H9 (cell line): ENCODE measurements around the gene AGXT. TPM values are rescaled to one million over a fixed set of nuclear protein-coding genes. Genes with fewer than 3 reads are reported as not detected.

ENCODE experiments used
- DNase-seq: peaks from one replicate; pipeline ENCODE4 v3.0.0-alpha.2; 2017
- H2AFZ ChIP-seq: one replicate; pipeline ENCODE4 v1.6.1; 2013; ENCODE audit warnings: mild to moderate bottlenecking, low read length, control low read depth, moderate library complexity
- H2AK5ac ChIP-seq: 2 replicates; pipeline ENCODE4 v1.6.1; 2013; ENCODE audit warnings: low read length, control low read depth, mixed read lengths; ENCODE audit not compliant: insufficient read length
- H2BK120ac ChIP-seq: one replicate; pipeline ENCODE4 v1.6.1; 2013; ENCODE audit warnings: low read depth, mild to moderate bottlenecking, low read length, control low read depth, inconsistent platforms; ENCODE audit not compliant: poor library complexity, severe bottlenecking
- H2BK12ac ChIP-seq: 2 replicates; pipeline ENCODE4 v1.6.1; 2013; ENCODE audit warnings: low read length, control low read depth, mixed read lengths, low read depth; ENCODE audit not compliant: insufficient read length
- H2BK15ac ChIP-seq: 2 replicates; pipeline ENCODE4 v1.6.1; 2013; ENCODE audit warnings: low read depth, low read length, control low read depth
- H2BK20ac ChIP-seq: one replicate; pipeline ENCODE4 v1.6.1; 2013; ENCODE audit warnings: low read depth, mild to moderate bottlenecking, low read length, control low read depth, inconsistent platforms; ENCODE audit not compliant: poor library complexity, severe bottlenecking
- H2BK5ac ChIP-seq: 2 replicates; pipeline ENCODE4 v1.6.1; 2013; ENCODE audit warnings: low read length, control low read depth, mixed read lengths; ENCODE audit not compliant: insufficient read length
- H3K14ac ChIP-seq: 2 replicates; pipeline ENCODE4 v1.6.1; 2013; ENCODE audit warnings: low read length, control low read depth; ENCODE audit not compliant: insufficient read depth
- H3K18ac ChIP-seq: 2 replicates; pipeline ENCODE4 v1.6.1; 2013; ENCODE audit warnings: low read depth, mild to moderate bottlenecking, mixed read lengths, low read length, control low read depth; ENCODE audit not compliant: insufficient read length
- H3K23ac ChIP-seq: 2 replicates; pipeline ENCODE4 v1.6.1; 2013; ENCODE audit warnings: low read length, control low read depth, mixed read lengths, low read depth; ENCODE audit not compliant: insufficient read length
- H3K23me2 ChIP-seq: 2 replicates; pipeline ENCODE4 v1.6.1; 2013; ENCODE audit warnings: low read depth, mild to moderate bottlenecking, mixed read lengths, low read length, control low read depth; ENCODE audit not compliant: insufficient read length, poor library complexity, severe bottlenecking
- H3K27ac ChIP-seq: 2 replicates; pipeline ENCODE4 v1.5.1; 2013; ENCODE audit warnings: low read length, control low read depth, mixed read lengths, low read depth; ENCODE audit not compliant: insufficient read length
- H3K27me3 ChIP-seq: 2 replicates; pipeline ENCODE4 v1.6.1; 2013; ENCODE audit warnings: low read length, control low read depth, inconsistent platforms; ENCODE audit not compliant: insufficient read depth
- H3K4ac ChIP-seq: 2 replicates; pipeline ENCODE4 v1.6.1; 2013; ENCODE audit warnings: low read depth, mild to moderate bottlenecking, control low read depth, inconsistent platforms, low read length, moderate library complexity
- H3K4me1 ChIP-seq: 2 replicates; pipeline ENCODE4 v1.6.1; 2013; ENCODE audit warnings: low read length, control low read depth, inconsistent platforms; ENCODE audit not compliant: insufficient read depth
- H3K4me2 ChIP-seq: 2 replicates; pipeline ENCODE4 v1.6.1; 2013; ENCODE audit warnings: low read length, control low read depth, mixed read lengths; ENCODE audit not compliant: insufficient read length, insufficient read depth
- H3K56ac ChIP-seq: 2 replicates; pipeline ENCODE4 v1.6.1; 2013; ENCODE audit warnings: low read depth, mild to moderate bottlenecking, mixed read lengths, low read length, control low read depth; ENCODE audit not compliant: insufficient read length
- H3K79me1 ChIP-seq: 2 replicates; pipeline ENCODE4 v1.6.1; 2013; ENCODE audit warnings: low read depth, mild to moderate bottlenecking, moderate library complexity, low read length, control low read depth, inconsistent platforms; ENCODE audit not compliant: insufficient read depth, poor library complexity, severe bottlenecking
- H3K79me2 ChIP-seq: 2 replicates; pipeline ENCODE4 v1.6.1; 2013; ENCODE audit warnings: low read length, control low read depth, inconsistent platforms; ENCODE audit not compliant: insufficient read depth
- H3K9ac ChIP-seq: 2 replicates; pipeline ENCODE4 v1.6.1; 2013; ENCODE audit warnings: low read length, control low read depth, mixed read lengths; ENCODE audit not compliant: insufficient read length; ENCODE audit errors: extremely low read depth
- H3K9me3 ChIP-seq: one replicate; pipeline ENCODE4 v1.6.1; 2013; ENCODE audit warnings: low read depth, low read length, inconsistent platforms; ENCODE audit not compliant: control insufficient read depth
- H3T11ph ChIP-seq: one replicate; pipeline ENCODE4 v1.6.1; 2013; ENCODE audit warnings: mild to moderate bottlenecking, low read length, control low read depth, inconsistent platforms
- H4K20me1 ChIP-seq: one replicate; pipeline ENCODE4 v1.6.1; 2013; ENCODE audit not compliant: control insufficient read depth, insufficient read length, insufficient read depth
- H4K5ac ChIP-seq: 2 replicates; pipeline ENCODE4 v1.6.1; 2013; ENCODE audit warnings: low read depth, mild to moderate bottlenecking, mixed read lengths, low read length, control low read depth; ENCODE audit not compliant: insufficient read length
- H4K8ac ChIP-seq: replicated peaks from 2 replicates; pipeline ENCODE4 v1.6.1; 2013; ENCODE audit warnings: low read length, control low read depth, mixed read lengths, low read depth; ENCODE audit not compliant: insufficient read length
- H4K91ac ChIP-seq: 2 replicates; pipeline ENCODE4 v1.6.1; 2013; ENCODE audit warnings: low read depth, mild to moderate bottlenecking, moderate library complexity, mixed read lengths, low read length, control low read depth; ENCODE audit not compliant: insufficient read length
- H3K27ac Mint-ChIP-seq, 3 experiments: 2 replicates in 2 of 3; 3 replicates in 1 of 3; pipeline ENCODE4 v1.8.0; 2020 to 2021; ENCODE audit warnings: mixed read lengths in 3 of 3, mild to moderate bottlenecking in 1 of 3, moderate library complexity in 1 of 3
- H3K27me3 Mint-ChIP-seq: 2 replicates; pipeline ENCODE4 v1.8.0; 2021; ENCODE audit warnings: low read depth, mild to moderate bottlenecking, moderate library complexity, mixed read lengths
- H3K36me3 Mint-ChIP-seq, 3 experiments: 2 replicates in 2 of 3; 3 replicates in 1 of 3; pipeline ENCODE4 v1.8.0; 2020 to 2021; ENCODE audit warnings: low read depth in 3 of 3, mixed read lengths in 3 of 3; ENCODE audit not compliant: insufficient read depth in 1 of 3
- H3K4me1 Mint-ChIP-seq, 2 experiments: 2 replicates each; pipeline ENCODE4 v1.8.0; 2020; ENCODE audit warnings: mixed read lengths in 2 of 2
- H3K4me3 Mint-ChIP-seq, 2 experiments: 2 replicates in 1 of 2; 3 replicates in 1 of 2; pipeline ENCODE4 v1.8.0; 2020 to 2021; ENCODE audit warnings: mild to moderate bottlenecking in 2 of 2, mixed read lengths in 2 of 2, moderate library complexity in 1 of 2
- H3K9me3 Mint-ChIP-seq, 2 experiments: 2 replicates in 1 of 2; 3 replicates in 1 of 2; pipeline ENCODE4 v1.8.0; 2020; ENCODE audit warnings: mild to moderate bottlenecking in 2 of 2, mixed read lengths in 2 of 2, moderate library complexity in 1 of 2
- CTCF ChIP-seq: fragments of 200-600 bp; sonication (generic); conservative IDR thresholded peaks from 3 replicates; pipeline ENCODE4 v1.8.0; 2021; ENCODE audit warnings: antibody characterized with exemption, mild to moderate bottlenecking
- WGBS: extraction: QIAGEN DNeasy Blood & Tissue Kit; methylation state at CpG from one replicate; pipeline ENCODE4 v1.1.7; 2013; ENCODE audit warnings: missing lambda C conversion rate, low lambda C conversion rate, mixed read lengths; ENCODE audit not compliant: insufficient read length; ENCODE audit errors: extremely low coverage; 5-methylcytosine and 5-hydroxymethylcytosine counted together
- total RNA-seq: library from RNA; stranded (reverse); gene quantifications from 2 replicates; pipeline ENCODE4 v1.2.1, GENCODE V29; 2021

AGXT gene
- total RNA-seq, 1 experiment from 2014 or later = not detected

GRCh38 chr2:240914645-240915525 is 46.3 kb downstream of the AGXT start:
- H4K91ac ChIP-seq = no peak overlapping the region
- H3K4me2 ChIP-seq = no peak overlapping the region
- Mint-ChIP-seq H3K9me3 (no peaks in the 10 kb centered on the region), H3K4me1 (peaks cover 2 to 6% of the 10 kb centered on the region in 2 experiments; a peak in 2 of 4 replicates), H3K27me3 (peaks cover 18% of the 10 kb centered on the region), H3K4me3 (no peak overlapping the region), H3K36me3 (no peaks in the 10 kb centered on the region), H3K27ac (no peak overlapping the region)
- peak; percentile 47; the same call in 2 of the 3 replicates for TF ChIP-seq CTCF
- H2AK5ac ChIP-seq = no peak overlapping the region
- no peaks in the 10 kb centered on the region for H3K79me1 ChIP-seq
- no peak overlapping the region for H2BK20ac ChIP-seq
- no peak overlapping the region for H3K14ac ChIP-seq
- no peak overlapping the region for H4K8ac ChIP-seq
- no peaks in the 10 kb centered on the region for H3K9me3 ChIP-seq
- H3K23me2 ChIP-seq = no peaks in the 10 kb centered on the region
- no peaks in the 10 kb centered on the region for H3K4me1 ChIP-seq
- no peak overlapping the region for H2BK120ac ChIP-seq
- no peak overlapping the region for H3K4ac ChIP-seq
- H2BK15ac ChIP-seq = no peak overlapping the region
- no peak overlapping the region for H3T11ph ChIP-seq
- no CpG with 5 or more reads among the region's 25 CpGs for WGBS
- H3K18ac ChIP-seq = no peak overlapping the region
- no peak overlapping the region for H3K56ac ChIP-seq
- no peak overlapping the region for H2BK12ac ChIP-seq
- H3K27me3 ChIP-seq = no peaks in the 10 kb centered on the region
- no peak overlapping the region for H3K23ac ChIP-seq
- no peak overlapping the region for H4K5ac ChIP-seq
- H2AFZ ChIP-seq = no peak overlapping the region
- no peaks in the 10 kb centered on the region for H4K20me1 ChIP-seq
- no peak for DNase-seq
- no peaks in the 10 kb centered on the region for H3K79me2 ChIP-seq
- no peak overlapping the region for H2BK5ac ChIP-seq
- H3K9ac ChIP-seq = no peak overlapping the region
- no peak overlapping the region for H3K27ac ChIP-seq
